Epithelial cell of esophagus (primary cell): Measurements from ENCODE around the gene SDCCAG8.
A peak's percentile ranks its signal among the peaks of the same experiment; 100 is the strongest.

Experiments used
- DNase-seq: peaks from one replicate; pipeline ENCODE4 v3.0.0; 2010; ENCODE audit warnings: low read depth
- H3K4me3 ChIP-seq: 2 replicates; pipeline ENCODE4 v1.5.1; 2011; ENCODE audit warnings: mild to moderate bottlenecking, low read length, control low read depth
- TF ChIP-seq, protein P1 (sequence below): IDR thresholded peaks from 2 replicates; pipeline ENCODE4 v1.5.1; 2011; ENCODE audit warnings: low read depth, mild to moderate bottlenecking, low read length, control low read depth, inconsistent platforms; ENCODE audit not compliant: insufficient read depth; ENCODE audit errors: missing control alignments

The SDCCAG8 gene

DNA sequence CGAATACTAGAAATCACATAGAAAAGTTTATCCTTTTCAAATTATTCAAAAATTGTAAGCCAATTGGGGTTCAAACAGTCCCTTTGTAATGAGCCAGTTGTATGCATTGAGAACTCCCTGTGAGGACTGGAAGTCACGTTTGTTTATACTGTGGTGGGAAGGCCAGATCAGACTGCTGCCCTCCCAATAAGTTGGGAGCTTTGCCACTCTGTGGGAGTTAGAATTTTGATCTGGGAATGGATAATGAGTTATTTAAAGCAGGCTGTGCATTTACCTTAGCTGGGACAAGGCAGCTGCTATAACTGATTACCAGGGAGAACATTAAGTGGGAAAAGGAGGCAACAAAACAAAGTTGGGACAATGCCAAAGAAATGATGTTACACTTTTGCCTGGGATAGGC lies 178.8 kb downstream of the SDCCAG8 start:
- H3K4me3 ChIP-seq, result no peak overlapping the region
- TF ChIP-seq, protein P1, sequence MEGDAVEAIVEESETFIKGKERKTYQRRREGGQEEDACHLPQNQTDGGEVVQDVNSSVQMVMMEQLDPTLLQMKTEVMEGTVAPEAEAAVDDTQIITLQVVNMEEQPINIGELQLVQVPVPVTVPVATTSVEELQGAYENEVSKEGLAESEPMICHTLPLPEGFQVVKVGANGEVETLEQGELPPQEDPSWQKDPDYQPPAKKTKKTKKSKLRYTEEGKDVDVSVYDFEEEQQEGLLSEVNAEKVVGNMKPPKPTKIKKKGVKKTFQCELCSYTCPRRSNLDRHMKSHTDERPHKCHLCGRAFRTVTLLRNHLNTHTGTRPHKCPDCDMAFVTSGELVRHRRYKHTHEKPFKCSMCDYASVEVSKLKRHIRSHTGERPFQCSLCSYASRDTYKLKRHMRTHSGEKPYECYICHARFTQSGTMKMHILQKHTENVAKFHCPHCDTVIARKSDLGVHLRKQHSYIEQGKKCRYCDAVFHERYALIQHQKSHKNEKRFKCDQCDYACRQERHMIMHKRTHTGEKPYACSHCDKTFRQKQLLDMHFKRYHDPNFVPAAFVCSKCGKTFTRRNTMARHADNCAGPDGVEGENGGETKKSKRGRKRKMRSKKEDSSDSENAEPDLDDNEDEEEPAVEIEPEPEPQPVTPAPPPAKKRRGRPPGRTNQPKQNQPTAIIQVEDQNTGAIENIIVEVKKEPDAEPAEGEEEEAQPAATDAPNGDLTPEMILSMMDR, result no peak
- DNase-seq, result no peak

DNA sequence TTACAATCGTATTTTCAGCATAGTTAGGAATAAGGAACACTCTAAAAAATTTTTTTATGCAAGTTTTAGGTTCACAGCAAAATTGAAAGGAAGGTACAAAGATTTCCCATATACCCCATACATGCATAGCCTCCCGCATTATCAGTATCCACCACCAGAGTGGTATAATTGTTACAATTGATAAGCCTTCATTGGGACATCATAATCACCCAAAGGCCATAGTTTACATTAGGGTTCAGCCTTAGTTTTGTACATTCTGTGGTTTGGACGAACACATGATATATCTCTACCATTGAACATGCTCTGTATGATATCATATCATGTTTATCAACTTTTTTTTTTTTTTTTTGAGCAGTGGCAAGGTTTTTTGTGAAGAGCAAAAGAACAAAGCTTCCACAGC lies 180.0 kb downstream of the SDCCAG8 start:
- H3K4me3 ChIP-seq, result no peak overlapping the region
- TF ChIP-seq, protein P1, result no peak
- no peak for DNase-seq

DNA sequence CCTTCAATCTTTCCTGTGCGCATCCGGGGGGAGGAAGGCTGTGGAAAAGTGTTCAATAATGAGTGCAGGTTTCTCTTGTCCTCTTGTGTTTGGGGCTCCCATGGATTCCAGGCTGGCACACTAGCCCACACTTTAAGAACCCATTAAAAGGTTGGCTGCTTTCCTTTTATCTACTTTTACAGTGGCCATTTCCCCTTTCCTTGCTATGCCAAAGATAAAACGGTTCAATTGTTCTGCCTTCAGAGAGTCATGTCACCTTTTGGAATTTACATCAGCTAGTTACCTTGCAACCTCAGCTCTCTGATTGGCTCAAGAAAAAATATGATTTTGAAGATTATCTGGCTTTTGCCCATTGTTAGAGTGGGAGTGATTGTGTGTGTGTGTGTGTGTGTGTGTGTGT lies 182.3 kb downstream of the SDCCAG8 start:
- TF ChIP-seq, protein P1, result no peak
- no peak overlapping the region for H3K4me3 ChIP-seq
- no peak for DNase-seq

DNA sequence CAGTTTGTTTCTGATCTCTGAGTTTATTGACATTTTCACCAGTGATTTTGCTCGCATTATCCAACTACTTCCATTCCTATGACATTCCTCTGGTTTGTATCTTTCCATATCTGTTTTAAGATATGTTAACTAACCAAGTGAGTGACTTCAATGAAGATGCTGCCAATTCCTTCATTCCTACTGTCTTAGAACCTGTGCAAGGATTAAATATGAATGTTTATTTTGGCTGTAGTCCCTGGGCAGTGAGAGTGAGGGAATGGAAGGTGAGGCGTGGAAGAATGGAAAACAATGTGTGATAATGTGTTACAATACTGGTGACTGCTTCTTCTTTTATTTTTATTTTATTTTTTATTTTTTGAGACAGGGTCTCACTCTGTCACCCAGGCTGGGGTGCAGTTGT lies 183.0 kb downstream of the SDCCAG8 start:
- no peak overlapping the region for H3K4me3 ChIP-seq
- peak; percentile 24 for DNase-seq
- TF ChIP-seq, protein P1, result no peak

DNA sequence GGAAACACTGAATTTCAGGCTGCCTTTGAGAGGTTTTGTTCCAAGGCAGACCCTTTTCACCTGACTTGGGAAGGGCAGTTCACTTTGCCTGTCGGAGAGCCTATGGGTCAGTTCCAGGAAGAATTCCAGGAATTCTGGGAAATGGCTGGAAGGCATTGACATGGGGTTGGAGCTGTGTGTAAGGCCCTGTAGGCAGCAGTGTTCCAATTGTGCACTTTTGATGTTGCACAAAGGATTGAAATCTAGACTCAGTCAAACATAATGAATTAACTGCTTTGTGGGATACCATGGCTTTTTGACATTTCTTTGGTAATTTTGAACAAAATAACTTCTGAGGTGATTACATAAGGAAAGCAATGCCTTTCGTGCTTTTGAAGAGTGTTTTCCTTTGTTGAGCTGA lies 184.6 kb downstream of the SDCCAG8 start:
- DNase-seq, result no peak
- H3K4me3 ChIP-seq, result no peak overlapping the region
- TF ChIP-seq, protein P1, result no peak

DNA sequence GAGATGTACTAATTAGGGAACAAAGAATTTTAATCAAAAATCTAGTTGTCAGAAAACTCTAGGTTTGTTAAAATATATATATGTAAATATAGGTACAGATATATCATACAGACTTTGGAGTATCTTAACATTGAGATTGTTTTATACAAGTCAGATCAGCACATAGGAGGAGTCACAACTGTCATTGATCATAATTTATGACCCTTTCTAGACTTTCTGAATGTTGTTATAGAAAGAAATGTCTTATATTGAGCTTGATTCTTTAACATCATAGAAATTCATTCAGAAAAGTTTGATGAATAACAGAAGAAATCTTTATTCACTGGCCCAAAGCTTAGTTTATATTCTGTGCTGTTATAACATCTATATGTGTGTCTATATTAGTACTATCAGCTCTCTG lies 185.8 kb downstream of the SDCCAG8 start:
- H3K4me3 ChIP-seq, result no peak overlapping the region
- DNase-seq, result no peak
- TF ChIP-seq, protein P1, result no peak

DNA sequence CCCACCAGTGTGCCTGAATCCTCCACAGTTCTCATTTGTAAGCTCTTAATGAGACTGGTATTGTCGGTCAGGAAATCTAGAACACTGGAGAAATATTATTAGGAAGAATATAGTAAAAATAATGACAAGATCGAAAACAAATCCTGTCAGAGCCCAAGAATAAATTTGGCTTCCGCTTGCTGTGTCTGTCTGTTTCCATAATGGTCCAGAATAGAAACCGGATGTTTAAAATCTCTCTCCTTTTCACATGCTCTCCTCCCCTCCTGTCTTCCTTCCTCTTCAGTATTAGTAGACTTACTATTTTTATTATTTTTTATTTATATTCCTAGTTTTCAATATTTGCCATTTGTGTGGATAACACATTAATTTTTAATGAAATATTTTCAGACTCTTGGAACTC lies 187.7 kb downstream of the SDCCAG8 start:
- TF ChIP-seq, protein P1, result no peak
- no peak overlapping the region for H3K4me3 ChIP-seq
- no peak for DNase-seq
